Uterus (tissue), 4 donors: ENCODE measurements around the gene SLFN12. TPM values are rescaled to one million over a fixed set of nuclear protein-coding genes. Genes with fewer than 3 reads are reported as not detected.

Experiments
- DNase-seq, 2 donors: peaks; one replicate each; pipeline ENCODE4 v3.0.0-alpha.2; 2019 to 2020
- H3K27ac ChIP-seq, 2 donors: fragments of 200-600 bp; sonication (generic); 1 replicate in 1 of 2; 2 replicates in 1 of 2; pipeline ENCODE4 v1.5.1; 2016 to 2018
- H3K27me3 ChIP-seq, 2 donors: fragments of 200-600 bp; sonication (generic); one replicate each; pipeline ENCODE4 v1.5.1; 2018 to 2019; ENCODE audit warnings: control low read depth in 1 of 2
- H3K36me3 ChIP-seq, 2 donors: fragments of 200-600 bp; sonication (generic); one replicate each; pipeline ENCODE4 v1.5.1; 2019; ENCODE audit warnings: control low read depth in 1 of 2
- H3K4me1 ChIP-seq, 2 donors: fragments of 200-600 bp; sonication (generic); one replicate each; pipeline ENCODE4 v1.5.1; 2018 to 2019; ENCODE audit warnings: control low read depth in 1 of 2
- H3K4me3 ChIP-seq, 2 donors: fragments of 200-600 bp; sonication (generic); 1 replicate in 1 of 2; 2 replicates in 1 of 2; pipeline ENCODE4 v1.5.1; 2018 to 2019; ENCODE audit warnings: mild to moderate bottlenecking in 1 of 2
- H3K9me3 ChIP-seq, 2 donors: fragments of 200-600 bp; sonication (generic); one replicate each; pipeline ENCODE4 v1.5.1; 2019; ENCODE audit warnings: control low read depth in 1 of 2
- CTCF ChIP-seq, 4 experiments: fragments of 200-600 bp in 2 of 4; fragments of 450-650 bp in 2 of 4; sonication (generic) in 2 of 4; IDR thresholded peaks; one replicate each; pipeline ENCODE4 v1.5.1; 2016 to 2019; ENCODE audit warnings: antibody characterized with exemption in 4 of 4, mild to moderate bottlenecking in 2 of 4, moderate library complexity in 1 of 4
- POLR2A ChIP-seq, 2 donors: fragments of 450-650 bp; IDR thresholded peaks; one replicate each; pipeline ENCODE4 v1.6.1; 2016; ENCODE audit warnings: antibody characterized with exemption in 2 of 2, mild to moderate bottlenecking in 1 of 2, moderate library complexity in 1 of 2
- intact Hi-C: fragments of 100-400 bp; cut with DNase I; formaldehyde crosslinking; loops from one replicate; pipeline ENCODE4 v1.15.1; 2023; ENCODE audit warnings: low total_unique reads
- total RNA-seq, 4 donors: library from RNA; depleted of rRNA in 3 of 4; stranded (reverse); fragments of >200 nt in 3 of 4; gene quantifications; one replicate each; pipeline versions ENCODE4 v1.1.0 to v1.2.4, GENCODE V29; 2014 to 2023
- donor health status: DM: yes; HTN: yes; CAD: no.

SLFN12 gene
- total RNA-seq, 4 donors from 2014 or later = 6.8 to 60.4 (median 12.9) TPM

- Histone ChIP-seq H3K27ac (peak within 1 kb of the TSS; percentile 32 to 50), H3K36me3 (no peaks in the 10 kb centered on the region), H3K4me1 (no peaks in the 10 kb centered on the region), H3K4me3 (peak within 1 kb of the TSS; percentile 38 to 43), H3K27me3 (peaks cover 3 to 11% of the 10 kb centered on the region in 2 donors), H3K9me3 (no peaks in the 10 kb centered on the region)
- TF ChIP-seq POLR2A (IDR thresholded peaks at IDR 0.05) (no peak), CTCF (IDR thresholded peaks at IDR 0.05) (no peak)
- peak; percentile 54 to 72 for DNase-seq
- intact Hi-C loops = no loop called here
Measured at GRCh38 chr17:35448214-35448898, 16.1 kb upstream of the SLFN12 start, which contains the start of gene SLFN13. Gene SLFN13 (minus strand): TSS chr17:35448766. CDS start chr17:35445680, 3,086 bp downstream.

GRCh38 chr17:35447499-35447898 lies 15.2 kb upstream of the SLFN12 start:
- TF ChIP-seq POLR2A (IDR thresholded peaks at IDR 0.05) (no peak), CTCF (IDR thresholded peaks at IDR 0.05) (no peak)
- Histone ChIP-seq H3K36me3 (no peaks in the 10 kb centered on the region), H3K9me3 (no peaks in the 10 kb centered on the region), H3K27me3 (peaks cover 3 to 11% of the 10 kb centered on the region in 2 donors), H3K4me3 (no peak overlapping the region), H3K4me1 (no peaks in the 10 kb centered on the region), H3K27ac (no peak overlapping the region)
- DNase-seq = no peak
- intact Hi-C loops = no loop called here

- H3K36me3 ChIP-seq = no peaks in the 10 kb centered on the region
- no peak for TF ChIP-seq CTCF (IDR thresholded peaks at IDR 0.05)
- TF ChIP-seq POLR2A (IDR thresholded peaks at IDR 0.05) = no peak
- H3K4me3 ChIP-seq = no peak overlapping the region
- no peaks in the 10 kb centered on the region for H3K9me3 ChIP-seq
- no peak for DNase-seq
- no peaks in the 10 kb centered on the region for H3K27me3 ChIP-seq
- no peaks in the 10 kb centered on the region for H3K4me1 ChIP-seq
- intact Hi-C loops = no loop called here
- H3K27ac ChIP-seq = no peak overlapping the region
Measured at GRCh38 chr17:35438433-35438832, 6.1 kb upstream of the SLFN12 start.

- peak in 2 of 4 experiments; percentile 9 to 25 for TF ChIP-seq CTCF (IDR thresholded peaks at IDR 0.05)
- TF ChIP-seq POLR2A (IDR thresholded peaks at IDR 0.05) = no peak
- no peaks in the 10 kb centered on the region for H3K4me1 ChIP-seq
- DNase-seq = peak; percentile 78 to 88
- peak overlapping the region; percentile 84 to 97 for H3K27ac ChIP-seq
- no peaks in the 10 kb centered on the region for H3K36me3 ChIP-seq
- H3K9me3 ChIP-seq = no peaks in the 10 kb centered on the region
- intact Hi-C loops = no loop called here
- H3K4me3 ChIP-seq = peak overlapping the region; percentile 56 to 71
- H3K27me3 ChIP-seq = no peaks in the 10 kb centered on the region
Measured at GRCh38 chr17:35433075-35433894, 985 bp upstream of the SLFN12 start.

GRCh38 chr17:35429702-35430101 lies 2.6 kb downstream of the SLFN12 start:
- no peak overlapping the region for H3K4me3 ChIP-seq
- intact Hi-C loops = no loop called here
- TF ChIP-seq POLR2A (IDR thresholded peaks at IDR 0.05) = no peak
- no peak for TF ChIP-seq CTCF (IDR thresholded peaks at IDR 0.05)

More at GRCh38 chr17:35429702-35430101, 2.6 kb downstream of the SLFN12 start:
- H3K27me3 ChIP-seq = no peaks in the 10 kb centered on the region
- H3K27ac ChIP-seq = no peak overlapping the region
- H3K36me3 ChIP-seq = no peaks in the 10 kb centered on the region
- DNase-seq = no peak
- no peaks in the 10 kb centered on the region for H3K9me3 ChIP-seq
- no peaks in the 10 kb centered on the region for H3K4me1 ChIP-seq
